Mammary epithelial cell (primary cell): ENCODE measurements around the gene SUB1.

Source experiments
- CTCF ChIP-seq, 2 donors: IDR thresholded peaks in 1 of 2; conservative IDR thresholded peaks in 1 of 2; 2 replicates each; pipeline ENCODE4 v1.5.1; 2011 to 2012; ENCODE audit warnings: inconsistent platforms in 2 of 2, low read length in 2 of 2, mild to moderate bottlenecking in 2 of 2, control low read depth in 1 of 2, low read depth in 1 of 2; ENCODE audit not compliant: insufficient read depth in 1 of 2; ENCODE audit errors: extremely low read depth in 1 of 2
- EZH2 ChIP-seq: IDR thresholded peaks from 2 replicates; pipeline ENCODE4 v1.6.1; 2012; ENCODE audit warnings: low read length, inconsistent platforms, borderline replicate concordance

GRCh38 chr5:32615236-32615635 is 29.9 kb downstream of the SUB1 start:
- TF ChIP-seq CTCF (conservative IDR thresholded peaks at IDR 0.05 in 1 of 2, IDR thresholded peaks at IDR 0.05 in 1 of 2; ENCODE audit: extremely low read depth in 1 of 2, insufficient read depth in 1 of 2, low read depth in 1 of 2, low read length in 2 of 2) (no peak), EZH2 (no peak)
